Measurements from ENCODE around the gene PEX5L. TPM values are rescaled to one million over a fixed set of nuclear protein-coding genes. Genes with fewer than 3 reads are reported as not detected.

PEX5L gene
- total RNA-seq, 1 experiment from 2014 or later, result not detected

DNA sequence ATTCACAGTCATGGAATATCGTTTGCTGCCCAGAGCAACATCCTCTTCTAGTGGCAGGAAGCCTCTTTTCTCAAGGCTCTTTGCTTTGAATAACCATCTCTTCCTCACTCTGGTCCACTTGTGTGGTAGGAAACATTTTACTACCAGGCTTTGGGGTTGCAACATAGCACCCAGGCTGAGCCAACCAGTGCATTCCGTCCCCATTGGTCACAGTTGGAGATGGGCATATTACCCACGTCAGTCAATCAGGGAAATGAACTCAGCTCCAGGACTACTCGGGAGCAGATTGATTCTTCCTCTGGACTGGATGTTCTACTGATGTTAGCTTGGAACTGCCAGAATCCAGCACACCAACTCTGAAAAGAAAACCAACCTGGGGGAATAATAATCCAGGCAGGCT is 4.2 kb upstream of the PEX5L start:
- H3K27me3 ChIP-seq (ENCODE audit: insufficient read depth, low read length), result peaks cover 9% of the 10 kb centered on the region; the same call in 1 of the 2 replicates
- no peak overlapping the region for H3K27ac ChIP-seq (ENCODE audit: low read depth, low read length)
- no peaks in the 10 kb centered on the region for H3K4me1 ChIP-seq (ENCODE audit: control insufficient read depth in 1 of 2, insufficient read depth in 2 of 2, low read length in 2 of 2)
- BruUV-seq (replicated peaks), result no TSS peak
- H2AFZ ChIP-seq (ENCODE audit: low read depth, low read length, poor library complexity, severe bottlenecking), result no peak overlapping the region
- ATAC-seq, result no peak
- no peaks in the 10 kb centered on the region for H3K79me2 ChIP-seq (ENCODE audit: insufficient read depth, low read length)
- TF ChIP-seq, protein P1, sequence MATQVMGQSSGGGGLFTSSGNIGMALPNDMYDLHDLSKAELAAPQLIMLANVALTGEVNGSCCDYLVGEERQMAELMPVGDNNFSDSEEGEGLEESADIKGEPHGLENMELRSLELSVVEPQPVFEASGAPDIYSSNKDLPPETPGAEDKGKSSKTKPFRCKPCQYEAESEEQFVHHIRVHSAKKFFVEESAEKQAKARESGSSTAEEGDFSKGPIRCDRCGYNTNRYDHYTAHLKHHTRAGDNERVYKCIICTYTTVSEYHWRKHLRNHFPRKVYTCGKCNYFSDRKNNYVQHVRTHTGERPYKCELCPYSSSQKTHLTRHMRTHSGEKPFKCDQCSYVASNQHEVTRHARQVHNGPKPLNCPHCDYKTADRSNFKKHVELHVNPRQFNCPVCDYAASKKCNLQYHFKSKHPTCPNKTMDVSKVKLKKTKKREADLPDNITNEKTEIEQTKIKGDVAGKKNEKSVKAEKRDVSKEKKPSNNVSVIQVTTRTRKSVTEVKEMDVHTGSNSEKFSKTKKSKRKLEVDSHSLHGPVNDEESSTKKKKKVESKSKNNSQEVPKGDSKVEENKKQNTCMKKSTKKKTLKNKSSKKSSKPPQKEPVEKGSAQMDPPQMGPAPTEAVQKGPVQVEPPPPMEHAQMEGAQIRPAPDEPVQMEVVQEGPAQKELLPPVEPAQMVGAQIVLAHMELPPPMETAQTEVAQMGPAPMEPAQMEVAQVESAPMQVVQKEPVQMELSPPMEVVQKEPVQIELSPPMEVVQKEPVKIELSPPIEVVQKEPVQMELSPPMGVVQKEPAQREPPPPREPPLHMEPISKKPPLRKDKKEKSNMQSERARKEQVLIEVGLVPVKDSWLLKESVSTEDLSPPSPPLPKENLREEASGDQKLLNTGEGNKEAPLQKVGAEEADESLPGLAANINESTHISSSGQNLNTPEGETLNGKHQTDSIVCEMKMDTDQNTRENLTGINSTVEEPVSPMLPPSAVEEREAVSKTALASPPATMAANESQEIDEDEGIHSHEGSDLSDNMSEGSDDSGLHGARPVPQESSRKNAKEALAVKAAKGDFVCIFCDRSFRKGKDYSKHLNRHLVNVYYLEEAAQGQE (IDR thresholded peaks at IDR 0.05; ENCODE audit: low read depth), result no peak
- TF ChIP-seq, protein P2, sequence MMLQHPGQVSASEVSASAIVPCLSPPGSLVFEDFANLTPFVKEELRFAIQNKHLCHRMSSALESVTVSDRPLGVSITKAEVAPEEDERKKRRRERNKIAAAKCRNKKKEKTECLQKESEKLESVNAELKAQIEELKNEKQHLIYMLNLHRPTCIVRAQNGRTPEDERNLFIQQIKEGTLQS (IDR thresholded peaks at IDR 0.05), result no peak
- no peak for TF ChIP-seq CBX3 (IDR thresholded peaks at IDR 0.05; ENCODE audit: low read depth)
- TF ChIP-seq POLR2A (IDR thresholded peaks at IDR 0.05; ENCODE audit: borderline replicate concordance, extremely low read depth, insufficient read depth, insufficient read length), result no peak
- TF ChIP-seq JUND (IDR thresholded peaks at IDR 0.05), result no peak
- no peak for TF ChIP-seq SP1 (IDR thresholded peaks at IDR 0.05; ENCODE audit: low read depth)
- no peak for TF ChIP-seq ZFX (IDR thresholded peaks at IDR 0.05)
- TF ChIP-seq TCF7L2 (IDR thresholded peaks at IDR 0.05; ENCODE audit: borderline replicate concordance, extremely low read depth, insufficient read depth, insufficient read length), result no peak
- TF ChIP-seq SRF (IDR thresholded peaks at IDR 0.05; ENCODE audit: low read depth), result no peak
- TF ChIP-seq, protein P3, sequence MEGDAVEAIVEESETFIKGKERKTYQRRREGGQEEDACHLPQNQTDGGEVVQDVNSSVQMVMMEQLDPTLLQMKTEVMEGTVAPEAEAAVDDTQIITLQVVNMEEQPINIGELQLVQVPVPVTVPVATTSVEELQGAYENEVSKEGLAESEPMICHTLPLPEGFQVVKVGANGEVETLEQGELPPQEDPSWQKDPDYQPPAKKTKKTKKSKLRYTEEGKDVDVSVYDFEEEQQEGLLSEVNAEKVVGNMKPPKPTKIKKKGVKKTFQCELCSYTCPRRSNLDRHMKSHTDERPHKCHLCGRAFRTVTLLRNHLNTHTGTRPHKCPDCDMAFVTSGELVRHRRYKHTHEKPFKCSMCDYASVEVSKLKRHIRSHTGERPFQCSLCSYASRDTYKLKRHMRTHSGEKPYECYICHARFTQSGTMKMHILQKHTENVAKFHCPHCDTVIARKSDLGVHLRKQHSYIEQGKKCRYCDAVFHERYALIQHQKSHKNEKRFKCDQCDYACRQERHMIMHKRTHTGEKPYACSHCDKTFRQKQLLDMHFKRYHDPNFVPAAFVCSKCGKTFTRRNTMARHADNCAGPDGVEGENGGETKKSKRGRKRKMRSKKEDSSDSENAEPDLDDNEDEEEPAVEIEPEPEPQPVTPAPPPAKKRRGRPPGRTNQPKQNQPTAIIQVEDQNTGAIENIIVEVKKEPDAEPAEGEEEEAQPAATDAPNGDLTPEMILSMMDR (IDR thresholded peaks at IDR 0.05 in 2 of 3, conservative IDR thresholded peaks at IDR 0.05 in 1 of 3; ENCODE audit: borderline replicate concordance in 1 of 3, insufficient read depth in 1 of 3, low read depth in 2 of 3, low read length in 2 of 3), result no peak
- H3K9me3 ChIP-seq (ENCODE audit: control insufficient read depth in 1 of 2, insufficient read depth in 1 of 2, low read depth in 1 of 2, low read length in 2 of 2), result no peaks in the 10 kb centered on the region
- H3K4me3 ChIP-seq (replicated peaks in 1 of 2; ENCODE audit: low read depth in 1 of 2, low read length in 2 of 2), result no peak overlapping the region
- ChIA-PET POLR2A (no interaction called here), CTCF (no interaction called here), RAD21 (ENCODE audit: low non-redundant PET in 1 of 2, low total read pairs in 2 of 2, uncharacterized antibody in 2 of 2, unreplicated experiment in 2 of 2) (no interaction called here)
- no peaks in the 10 kb centered on the region for H3K9me2 ChIP-seq (ENCODE audit: insufficient read depth)
- no peaks in the 10 kb centered on the region for H4K20me1 ChIP-seq (ENCODE audit: insufficient read depth)
- no peak overlapping the region for H3K4me2 ChIP-seq (ENCODE audit: low read length)
- DNase-seq (ENCODE audit: low read depth, low spot score), result no peak
- intact Hi-C loops (cut with micrococcal nuclease), result no loop called here
- no peak overlapping the region for H3K9ac ChIP-seq (ENCODE audit: low read length)
- no peaks in the 10 kb centered on the region for H3K36me3 ChIP-seq (ENCODE audit: control insufficient read depth in 1 of 2, insufficient read depth in 2 of 2, low read length in 2 of 2)

Data from HCT116 (cell line).